Fibroblast of the aortic adventitia (primary cell): Measurements from ENCODE around the gene TIPRL. TPM values are rescaled to one million over a fixed set of nuclear protein-coding genes. Genes with fewer than 3 reads are reported as not detected.
"Not testable (repeated sequence)": the region's sequence is repeated elsewhere in the genome, so short reads cannot be mapped to it uniquely, and the experiment has no call there.

ENCODE experiments used
- DNase-seq: peaks from one replicate; pipeline ENCODE4 v3.0.0-alpha.2; 2010; ENCODE audit warnings: low read depth
- H3K4me3 ChIP-seq: 2 replicates; pipeline ENCODE4 v1.5.1; 2011; ENCODE audit warnings: low read depth, mild to moderate bottlenecking, control low read depth, low read length, moderate library complexity
- CTCF ChIP-seq: IDR thresholded peaks from 2 replicates; pipeline ENCODE4 v1.5.1; 2011; ENCODE audit warnings: mild to moderate bottlenecking, low read length, control low read depth, inconsistent platforms; ENCODE audit not compliant: insufficient read depth
- total RNA-seq: library from RNA; depleted of rRNA; stranded (reverse); fragments of >200 nt; gene quantifications from 2 replicates; pipeline ENCODE4 v1.2.3, GENCODE V29; 2012; ENCODE audit warnings: low replicate concordance

The TIPRL gene
- total RNA-seq, 1 donor: 41.7 TPM

- no peak overlapping the region for H3K4me3 ChIP-seq
- no peak for TF ChIP-seq CTCF
- no peak for DNase-seq
Observed at GRCh38 chr1:168170564-168171508, 7.9 kb upstream of the TIPRL start.

GRCh38 chr1:168172250-168172915 is 6.4 kb upstream of the TIPRL start:
- DNase-seq: no peak
- no peak for TF ChIP-seq CTCF
- no peak overlapping the region for H3K4me3 ChIP-seq

GRCh38 chr1:168178227-168178637 is 530 bp upstream of the TIPRL start:
- no peak for DNase-seq
- no peak for TF ChIP-seq CTCF

GRCh38 chr1:168179438-168180147 is 831 bp downstream of the TIPRL start:
- H3K4me3 ChIP-seq: peak overlapping the region; percentile 99
- DNase-seq: peak; percentile 47
- no peak for TF ChIP-seq CTCF

More at GRCh38 chr1:168178227-168178637, 530 bp upstream of the TIPRL start:
- H3K4me3 ChIP-seq: peak overlapping the region; percentile 43

GRCh38 chr1:168180148-168180524 is 1.4 kb downstream of the TIPRL start:
- no peak for DNase-seq
- no peak for TF ChIP-seq CTCF
- H3K4me3 ChIP-seq: peak overlapping the region; percentile 99

GRCh38 chr1:168181063-168181720 is 2.4 kb downstream of the TIPRL start:
- not testable (repeated sequence) for H3K4me3 ChIP-seq, DNase-seq
